Type B pancreatic cell (in vitro differentiated cells): ENCODE data around the gene PTGDR. TPM values are rescaled to one million over a fixed set of nuclear protein-coding genes. Genes with fewer than 3 reads are reported as not detected.
A peak's percentile ranks its signal among the peaks of the same experiment; 100 is the strongest.

Experiments
- DNase-seq: peaks from one replicate; pipeline ENCODE4 v3.0.0; 2021; ENCODE audit warnings: mixed read lengths; ENCODE audit not compliant: unreplicated experiment; ENCODE audit errors: extremely low spot score
- H3K27ac Mint-ChIP-seq: 2 replicates; pipeline ENCODE4 v1.8.0; 2021; ENCODE audit warnings: mild to moderate bottlenecking, mixed read lengths
- H3K27me3 Mint-ChIP-seq: 2 replicates; pipeline ENCODE4 v1.8.0; 2021; ENCODE audit warnings: mixed read lengths
- H3K36me3 Mint-ChIP-seq: 2 replicates; pipeline ENCODE4 v1.8.0; 2021; ENCODE audit warnings: mixed read lengths
- H3K4me1 Mint-ChIP-seq: one replicate; pipeline ENCODE4 v1.8.0; 2021; ENCODE audit warnings: mixed read lengths; ENCODE audit not compliant: unreplicated experiment
- H3K4me3 Mint-ChIP-seq: 2 replicates; pipeline ENCODE4 v1.8.0; 2021; ENCODE audit warnings: mild to moderate bottlenecking, mixed read lengths
- H3K9me3 Mint-ChIP-seq: 2 replicates; pipeline ENCODE4 v1.8.0; 2021; ENCODE audit warnings: mixed read lengths
- total RNA-seq: library from RNA; stranded (reverse); gene quantifications from 2 replicates; pipeline ENCODE4 v1.2.1, GENCODE V29; 2021; ENCODE audit warnings: low replicate concordance
- TF ChIP-seq, protein P1 (sequence below): fragments of 200-600 bp; sonication (generic); conservative IDR thresholded peaks from 2 replicates; pipeline ENCODE4 v1.5.0; 2021; ENCODE audit warnings: antibody characterized with exemption, mild to moderate bottlenecking

PTGDR gene
- total RNA-seq, 1 donor from 2014 or later: 0.56 TPM

DNA sequence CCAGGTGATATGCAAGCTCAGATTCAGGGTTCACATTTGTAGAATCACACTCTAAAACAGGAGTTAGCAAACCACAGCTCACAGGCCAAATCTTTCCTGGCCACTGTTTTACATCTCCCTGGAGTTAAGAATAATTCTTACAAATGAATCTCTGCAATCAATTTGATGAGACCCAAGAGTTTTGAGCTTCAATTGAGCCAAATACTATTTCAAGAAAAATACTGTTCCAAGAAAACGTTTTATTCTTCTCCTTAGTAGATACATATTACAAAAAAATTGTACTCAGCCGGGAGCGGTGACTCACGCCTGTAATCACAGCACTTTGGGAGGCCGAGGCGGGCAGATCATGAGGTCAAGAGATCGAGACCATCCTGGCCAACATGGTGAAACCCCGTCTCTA, 2.5 kb downstream of the PTGDR start:
- H3K27me3 Mint-ChIP-seq: peaks cover 91% of the 10 kb centered on the region
- no peak for DNase-seq
- no peak overlapping the region for H3K4me3 Mint-ChIP-seq
- peaks cover 8% of the 10 kb centered on the region for H3K4me1 Mint-ChIP-seq
- H3K27ac Mint-ChIP-seq: no peak overlapping the region
- no peaks in the 10 kb centered on the region for H3K36me3 Mint-ChIP-seq
- TF ChIP-seq, protein P1, sequence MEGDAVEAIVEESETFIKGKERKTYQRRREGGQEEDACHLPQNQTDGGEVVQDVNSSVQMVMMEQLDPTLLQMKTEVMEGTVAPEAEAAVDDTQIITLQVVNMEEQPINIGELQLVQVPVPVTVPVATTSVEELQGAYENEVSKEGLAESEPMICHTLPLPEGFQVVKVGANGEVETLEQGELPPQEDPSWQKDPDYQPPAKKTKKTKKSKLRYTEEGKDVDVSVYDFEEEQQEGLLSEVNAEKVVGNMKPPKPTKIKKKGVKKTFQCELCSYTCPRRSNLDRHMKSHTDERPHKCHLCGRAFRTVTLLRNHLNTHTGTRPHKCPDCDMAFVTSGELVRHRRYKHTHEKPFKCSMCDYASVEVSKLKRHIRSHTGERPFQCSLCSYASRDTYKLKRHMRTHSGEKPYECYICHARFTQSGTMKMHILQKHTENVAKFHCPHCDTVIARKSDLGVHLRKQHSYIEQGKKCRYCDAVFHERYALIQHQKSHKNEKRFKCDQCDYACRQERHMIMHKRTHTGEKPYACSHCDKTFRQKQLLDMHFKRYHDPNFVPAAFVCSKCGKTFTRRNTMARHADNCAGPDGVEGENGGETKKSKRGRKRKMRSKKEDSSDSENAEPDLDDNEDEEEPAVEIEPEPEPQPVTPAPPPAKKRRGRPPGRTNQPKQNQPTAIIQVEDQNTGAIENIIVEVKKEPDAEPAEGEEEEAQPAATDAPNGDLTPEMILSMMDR: no peak
- H3K9me3 Mint-ChIP-seq: no peaks in the 10 kb centered on the region

DNA sequence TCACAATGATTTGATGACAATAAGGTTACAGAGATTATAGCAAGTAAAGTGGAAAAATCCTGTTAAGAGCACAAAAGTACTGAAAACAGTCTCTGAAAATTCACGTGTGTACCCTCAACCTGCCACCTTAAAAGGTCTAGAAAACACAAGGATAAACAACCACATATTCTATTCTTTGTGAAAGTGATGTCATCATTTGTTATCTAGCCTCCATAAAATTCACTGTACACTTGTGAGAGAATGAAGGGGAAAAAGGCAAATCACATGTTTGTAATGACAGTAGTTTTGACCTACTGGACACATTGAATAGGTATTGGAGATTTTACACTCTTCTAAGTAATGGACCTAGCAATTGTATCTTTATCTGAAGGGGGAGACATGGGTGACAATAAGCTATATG, 4.0 kb downstream of the PTGDR start:
- Mint-ChIP-seq H3K9me3 (no peaks in the 10 kb centered on the region), H3K36me3 (no peaks in the 10 kb centered on the region), H3K27ac (no peak overlapping the region), H3K27me3 (peaks cover 79% of the 10 kb centered on the region), H3K4me3 (no peak overlapping the region), H3K4me1 (peaks cover 8% of the 10 kb centered on the region)
- TF ChIP-seq, protein P1: no peak
- DNase-seq: no peak

DNA sequence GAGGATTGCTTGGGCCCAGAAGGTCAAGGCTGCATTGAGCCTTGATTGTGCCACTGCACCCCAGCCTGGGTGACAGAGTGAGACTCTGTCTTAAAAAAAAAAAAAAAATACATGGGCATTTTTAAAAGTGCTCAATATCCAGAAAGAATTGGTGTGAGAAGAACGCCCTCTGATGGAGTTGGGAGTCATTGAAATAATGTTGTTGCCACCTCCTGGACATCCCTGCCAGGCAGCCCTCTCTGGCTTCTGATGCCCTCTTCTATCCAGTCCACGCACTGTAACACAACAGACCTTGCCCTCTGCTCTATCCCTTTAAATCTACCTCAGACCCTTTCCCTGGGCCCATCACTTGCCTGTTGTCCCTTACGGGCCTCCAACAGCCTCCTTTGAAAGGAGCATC, 4.9 kb downstream of the PTGDR start:
- no peaks in the 10 kb centered on the region for H3K36me3 Mint-ChIP-seq
- peaks cover 5% of the 10 kb centered on the region for H3K4me1 Mint-ChIP-seq
- no peak overlapping the region for H3K27ac Mint-ChIP-seq
- H3K9me3 Mint-ChIP-seq: no peaks in the 10 kb centered on the region
- no peak overlapping the region for H3K4me3 Mint-ChIP-seq
- DNase-seq: no peak
- TF ChIP-seq, protein P1: peak; percentile 42
- H3K27me3 Mint-ChIP-seq: peaks cover 73% of the 10 kb centered on the region

DNA sequence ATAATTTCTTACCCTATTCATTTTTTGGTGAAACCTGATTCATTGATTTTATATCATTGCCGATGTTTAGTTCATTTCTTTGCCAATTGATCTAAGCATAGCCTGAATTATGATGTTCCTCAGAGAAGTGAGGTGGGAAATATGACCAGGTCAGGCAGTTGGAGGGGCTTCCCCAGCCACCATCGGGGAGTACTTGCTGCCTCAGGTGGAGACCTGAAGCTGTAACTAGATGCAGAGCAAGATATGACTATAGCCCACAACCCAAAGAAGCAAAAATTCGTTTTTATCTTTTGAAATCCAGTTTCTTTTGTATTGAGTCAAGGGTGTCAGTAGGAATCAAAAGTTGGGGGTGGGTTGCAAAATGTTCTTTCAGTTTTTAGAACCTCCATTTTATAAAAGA, 7.9 kb downstream of the PTGDR start:
- H3K4me3 Mint-ChIP-seq: no peak overlapping the region
- no peaks in the 10 kb centered on the region for H3K9me3 Mint-ChIP-seq
- peaks cover 43% of the 10 kb centered on the region for H3K27me3 Mint-ChIP-seq
- H3K36me3 Mint-ChIP-seq: no peaks in the 10 kb centered on the region
- H3K27ac Mint-ChIP-seq: no peak overlapping the region
- no peaks in the 10 kb centered on the region for H3K4me1 Mint-ChIP-seq
- no peak for DNase-seq
- TF ChIP-seq, protein P1: no peak

DNA sequence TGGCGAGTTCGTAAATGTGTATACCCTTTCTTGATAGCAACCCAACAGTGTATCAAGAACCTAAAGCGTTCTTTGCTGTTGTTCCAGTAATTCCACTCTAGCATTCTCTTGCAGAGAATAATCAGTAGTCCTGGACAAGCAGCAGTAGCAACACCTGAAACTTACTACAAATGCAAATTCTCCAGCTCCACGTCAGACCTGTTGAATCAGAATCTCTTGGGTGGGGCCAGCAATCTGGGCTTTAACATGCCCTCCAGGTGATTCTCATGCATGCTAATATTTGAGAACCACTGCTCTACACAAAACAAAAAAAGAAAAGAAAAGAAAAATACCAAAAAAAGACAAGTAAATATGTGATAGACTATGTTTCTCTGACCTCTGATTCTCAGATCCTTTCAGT, 10.1 kb downstream of the PTGDR start:
- H3K4me3 Mint-ChIP-seq: no peak overlapping the region
- H3K27ac Mint-ChIP-seq: no peak overlapping the region
- TF ChIP-seq, protein P1: no peak
- H3K4me1 Mint-ChIP-seq: no peaks in the 10 kb centered on the region
- no peaks in the 10 kb centered on the region for H3K9me3 Mint-ChIP-seq
- no peak for DNase-seq
- no peaks in the 10 kb centered on the region for H3K36me3 Mint-ChIP-seq
- peaks cover 22% of the 10 kb centered on the region for H3K27me3 Mint-ChIP-seq

DNA sequence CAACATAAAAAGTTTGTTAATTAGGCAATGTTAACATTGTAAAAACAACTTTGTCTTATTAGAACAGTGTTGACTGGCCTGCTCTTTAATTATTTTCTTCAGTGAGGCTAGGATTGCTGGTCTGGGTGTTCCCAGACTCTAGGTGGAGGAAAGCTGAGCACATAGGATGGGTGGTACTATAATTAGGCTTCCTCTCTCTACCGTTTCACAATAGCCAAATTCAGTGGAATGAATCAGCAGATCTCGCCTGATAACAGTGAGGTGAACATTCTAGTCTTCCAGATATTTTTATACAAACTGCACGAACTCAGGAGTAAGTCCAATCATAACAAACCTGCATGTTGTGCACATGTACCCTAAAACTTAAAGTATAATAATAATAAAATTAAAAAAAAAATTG, 11.9 kb downstream of the PTGDR start:
- TF ChIP-seq, protein P1: no peak
- Mint-ChIP-seq H3K9me3 (no peaks in the 10 kb centered on the region), H3K36me3 (no peaks in the 10 kb centered on the region), H3K4me3 (no peak overlapping the region), H3K27ac (no peak overlapping the region), H3K27me3 (peaks cover 11% of the 10 kb centered on the region), H3K4me1 (no peaks in the 10 kb centered on the region)
- DNase-seq: no peak
